Activated T-helper 2 cell treated with anti-CD3 and anti-CD28 coated beads, Interferon-gamma antibody, Interleukin-2, Interleukin-4, amounts not matched to agents 10 μg/mL and 5 μg/mL and 100 μg/mL, durations not matched to agents 14 hours and 24 hours and 36 hours (primary cell): ENCODE measurements around the gene RCC2. TPM values are rescaled to one million over a fixed set of nuclear protein-coding genes. Genes with fewer than 3 reads are reported as not detected.
"Not testable (repeated sequence)": the region's sequence is repeated elsewhere in the genome, so short reads cannot be mapped to it uniquely, and the experiment has no call there.

Experiments used
- DNase-seq: peaks from one replicate; pipeline ENCODE4 v3.0.0; 2021; ENCODE audit warnings: low spot score
- H3K27ac Mint-ChIP-seq: one replicate; pipeline ENCODE4 v1.8.0; 2021; ENCODE audit warnings: mixed read lengths
- H3K27me3 Mint-ChIP-seq: one replicate; pipeline ENCODE4 v1.8.0; 2021; ENCODE audit warnings: low read depth, mixed read lengths
- H3K36me3 Mint-ChIP-seq: one replicate; pipeline ENCODE4 v1.8.0; 2021; ENCODE audit warnings: low read depth, mixed read lengths
- H3K4me1 Mint-ChIP-seq: one replicate; pipeline ENCODE4 v1.8.0; 2021; ENCODE audit warnings: low read depth, mixed read lengths
- H3K4me3 Mint-ChIP-seq: one replicate; pipeline ENCODE4 v1.8.0; 2021; ENCODE audit warnings: low read depth, mild to moderate bottlenecking, moderate library complexity, mixed read lengths
- H3K9me3 Mint-ChIP-seq: one replicate; pipeline ENCODE4 v1.8.0; 2021; ENCODE audit warnings: mixed read lengths
- intact Hi-C: fragments of 100-400 bp; cut with micrococcal nuclease; formaldehyde crosslinking; loops from one replicate; pipeline ENCODE4 v1.15.1; 2023
- total RNA-seq: library from RNA; stranded (reverse); gene quantifications from 2 replicates; pipeline ENCODE4 v1.2.3, GENCODE V29; 2022

RCC2 gene
- total RNA-seq, result 202 and 203 TPM in 2 replicates

GRCh38 chr1:17439250-17440073 lies at the start of gene RCC2:
TSS of gene RCC2 (minus strand) at chr1:17439677. CDS start at chr1:17438514, 1,163 bp downstream.
- peak; percentile 69 for DNase-seq
- Mint-ChIP-seq H3K36me3 (peaks cover 36% of the 10 kb centered on the region), H3K27me3 (no peaks in the 10 kb centered on the region), H3K4me3 (peak within 1 kb of the TSS; percentile 97), H3K27ac (peak within 1 kb of the TSS; percentile 98), H3K9me3 (no peaks in the 10 kb centered on the region), H3K4me1 (peaks cover 37% of the 10 kb centered on the region)
- intact Hi-C loops, result loop anchor here (2.0 to 5.0 kb wide), 2 partner anchors 19 to 387 kb away; partner anchors contain the start of gene SDHB

- no peak overlapping the region for H3K27ac Mint-ChIP-seq
- intact Hi-C loops, result no loop called here
Measured at GRCh38 chr1:17486242-17486641, 46.8 kb upstream of the RCC2 start.

GRCh38 chr1:17485281-17485680 lies 45.8 kb upstream of the RCC2 start:
- Mint-ChIP-seq H3K9me3 (no peaks in the 10 kb centered on the region), H3K27me3 (peaks cover 2% of the 10 kb centered on the region), H3K4me1 (no peaks in the 10 kb centered on the region), H3K4me3 (no peak overlapping the region), H3K36me3 (no peaks in the 10 kb centered on the region), H3K27ac (no peak overlapping the region)
- no peak for DNase-seq
- intact Hi-C loops, result no loop called here

More at GRCh38 chr1:17486242-17486641, 46.8 kb upstream of the RCC2 start:
- H3K4me3 Mint-ChIP-seq, result no peak overlapping the region
- no peaks in the 10 kb centered on the region for H3K9me3 Mint-ChIP-seq
- H3K4me1 Mint-ChIP-seq, result no peaks in the 10 kb centered on the region
- no peaks in the 10 kb centered on the region for H3K36me3 Mint-ChIP-seq
- no peak for DNase-seq
- peaks cover 2% of the 10 kb centered on the region for H3K27me3 Mint-ChIP-seq

- DNase-seq, H3K9me3 Mint-ChIP-seq, H3K36me3 Mint-ChIP-seq, H3K27me3 Mint-ChIP-seq, H3K27ac Mint-ChIP-seq, H3K4me1 Mint-ChIP-seq, intact Hi-C loops, H3K4me3 Mint-ChIP-seq: not testable (repeated sequence)
Measured at GRCh38 chr1:17481981-17482380, 42.5 kb upstream of the RCC2 start.

GRCh38 chr1:17480846-17481245 lies 41.4 kb upstream of the RCC2 start:
- Mint-ChIP-seq H3K36me3 (no peaks in the 10 kb centered on the region), H3K27me3 (no peaks in the 10 kb centered on the region), H3K4me3 (no peak overlapping the region), H3K4me1 (no peaks in the 10 kb centered on the region), H3K9me3 (no peaks in the 10 kb centered on the region), H3K27ac (no peak overlapping the region)
- no peak for DNase-seq
- intact Hi-C loops, result no loop called here

GRCh38 chr1:17475752-17476151 lies 36.3 kb upstream of the RCC2 start:
- Mint-ChIP-seq H3K36me3 (no peaks in the 10 kb centered on the region), H3K9me3 (no peaks in the 10 kb centered on the region), H3K4me3 (no peak overlapping the region), H3K27ac (no peak overlapping the region), H3K27me3 (no peaks in the 10 kb centered on the region), H3K4me1 (no peaks in the 10 kb centered on the region)
- no peak for DNase-seq
- intact Hi-C loops, result no loop called here

GRCh38 chr1:17474836-17475555 lies 35.5 kb upstream of the RCC2 start:
- H3K27ac Mint-ChIP-seq, H3K4me3 Mint-ChIP-seq, H3K36me3 Mint-ChIP-seq, H3K9me3 Mint-ChIP-seq, intact Hi-C loops, DNase-seq, H3K4me1 Mint-ChIP-seq, H3K27me3 Mint-ChIP-seq: not testable (repeated sequence)

GRCh38 chr1:17472814-17473213 lies 33.3 kb upstream of the RCC2 start:
- Mint-ChIP-seq H3K27me3 (peaks cover 2% of the 10 kb centered on the region), H3K9me3 (no peaks in the 10 kb centered on the region), H3K4me3 (no peak overlapping the region), H3K4me1 (no peaks in the 10 kb centered on the region), H3K36me3 (no peaks in the 10 kb centered on the region), H3K27ac (no peak overlapping the region)
- no peak for DNase-seq
- intact Hi-C loops, result no loop called here

- Mint-ChIP-seq H3K4me3 (no peak overlapping the region), H3K27me3 (peaks cover 2% of the 10 kb centered on the region), H3K9me3 (no peaks in the 10 kb centered on the region), H3K27ac (no peak overlapping the region), H3K36me3 (no peaks in the 10 kb centered on the region), H3K4me1 (no peaks in the 10 kb centered on the region)
- DNase-seq, result no peak
- intact Hi-C loops, result no loop called here
Measured at GRCh38 chr1:17471393-17471792, 31.9 kb upstream of the RCC2 start.

GRCh38 chr1:17470021-17470799 lies 30.7 kb upstream of the RCC2 start:
- Mint-ChIP-seq H3K27ac (no peak overlapping the region), H3K27me3 (peaks cover 2% of the 10 kb centered on the region), H3K36me3 (no peaks in the 10 kb centered on the region), H3K4me3 (no peak overlapping the region), H3K9me3 (no peaks in the 10 kb centered on the region), H3K4me1 (no peaks in the 10 kb centered on the region)
- intact Hi-C loops, result no loop called here
- DNase-seq, result no peak

- H3K4me1 Mint-ChIP-seq, DNase-seq, H3K9me3 Mint-ChIP-seq, H3K27ac Mint-ChIP-seq, intact Hi-C loops, H3K36me3 Mint-ChIP-seq, H3K27me3 Mint-ChIP-seq, H3K4me3 Mint-ChIP-seq: not testable (repeated sequence)
Measured at GRCh38 chr1:17468357-17469265, 29.1 kb upstream of the RCC2 start.

- intact Hi-C loops, result no loop called here
- peaks cover 2% of the 10 kb centered on the region for H3K27me3 Mint-ChIP-seq
- no peaks in the 10 kb centered on the region for H3K36me3 Mint-ChIP-seq
- H3K27ac Mint-ChIP-seq, result no peak overlapping the region
- H3K4me1 Mint-ChIP-seq, result no peaks in the 10 kb centered on the region
- H3K4me3 Mint-ChIP-seq, result no peak overlapping the region
- DNase-seq, result no peak
- H3K9me3 Mint-ChIP-seq, result no peaks in the 10 kb centered on the region
Measured at GRCh38 chr1:17466359-17466758, 26.9 kb upstream of the RCC2 start.
